Measurements from ENCODE around the gene SF3B5. TPM values are rescaled to one million over a fixed set of nuclear protein-coding genes. Genes with fewer than 3 reads are reported as not detected.
"Not testable (repeated sequence)": the region's sequence is repeated elsewhere in the genome, so short reads cannot be mapped to it uniquely, and the experiment has no call there.

Gene SF3B5
- total RNA-seq, 1 experiment from 2014 or later = 155 TPM

DNA sequence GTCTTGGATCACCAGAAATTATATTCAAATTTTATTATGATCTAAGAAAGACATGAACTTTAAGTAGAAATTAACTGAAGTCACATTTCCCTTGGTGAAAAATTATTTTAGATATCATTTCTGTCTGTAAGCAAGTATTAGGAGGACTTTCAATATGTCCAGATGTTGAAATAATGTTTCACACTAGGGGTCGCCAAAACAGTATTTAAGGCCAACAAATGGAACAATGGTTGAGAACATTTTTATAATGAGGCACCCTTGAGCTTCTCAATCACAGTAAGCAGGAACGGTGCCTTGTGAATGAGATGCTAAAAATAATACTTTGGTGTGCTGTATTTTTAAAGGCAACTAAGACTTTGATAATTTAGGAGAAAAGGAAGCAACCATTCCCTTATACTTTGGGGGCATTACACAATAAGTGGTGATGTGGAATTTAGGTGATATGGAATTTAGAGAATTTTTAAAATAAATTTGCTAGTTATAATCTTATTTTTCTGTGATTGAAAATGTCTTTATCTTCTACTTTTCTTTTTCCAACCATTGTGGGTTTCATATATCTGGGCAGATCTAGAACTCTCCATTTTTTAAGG lies 9.6 kb upstream of the SF3B5 start:
- peak; percentile 47 for DNase-seq (ENCODE audit: low spot score)

- DNase-seq (ENCODE audit: low spot score) = no peak
Observed at GRCh38 chr6:144104488-144104887, 9.1 kb upstream of the SF3B5 start.

DNA sequence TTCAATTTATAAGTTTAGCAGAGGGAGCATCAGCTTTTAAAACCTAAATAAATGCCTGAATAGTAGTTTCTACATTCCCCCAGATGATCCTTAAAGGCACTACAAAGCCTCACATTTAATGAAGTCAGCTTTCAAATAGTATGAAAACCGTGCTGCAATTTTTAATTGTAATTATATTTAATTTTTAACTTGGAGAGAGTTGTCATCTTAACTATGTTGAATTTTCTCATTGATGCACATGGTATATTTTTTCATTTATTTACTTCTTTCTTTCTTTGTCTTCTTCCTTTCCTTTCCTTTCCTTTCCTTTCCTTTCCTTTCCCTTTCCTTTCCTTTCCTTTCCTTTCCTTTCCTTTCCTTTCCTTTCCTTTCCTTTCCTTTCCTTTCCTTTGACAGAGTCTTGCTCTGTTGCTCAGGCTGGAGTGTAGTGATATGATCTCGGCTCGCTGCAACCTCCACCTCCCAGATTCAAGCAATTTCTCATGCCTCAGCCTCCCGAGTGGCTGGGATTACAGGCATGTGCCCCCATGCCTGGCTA lies 7.7 kb upstream of the SF3B5 start:
- no peak for DNase-seq (ENCODE audit: low spot score)

- DNase-seq (ENCODE audit: low spot score) = no peak
Observed at GRCh38 chr6:144098993-144099392, 3.6 kb upstream of the SF3B5 start.

DNA sequence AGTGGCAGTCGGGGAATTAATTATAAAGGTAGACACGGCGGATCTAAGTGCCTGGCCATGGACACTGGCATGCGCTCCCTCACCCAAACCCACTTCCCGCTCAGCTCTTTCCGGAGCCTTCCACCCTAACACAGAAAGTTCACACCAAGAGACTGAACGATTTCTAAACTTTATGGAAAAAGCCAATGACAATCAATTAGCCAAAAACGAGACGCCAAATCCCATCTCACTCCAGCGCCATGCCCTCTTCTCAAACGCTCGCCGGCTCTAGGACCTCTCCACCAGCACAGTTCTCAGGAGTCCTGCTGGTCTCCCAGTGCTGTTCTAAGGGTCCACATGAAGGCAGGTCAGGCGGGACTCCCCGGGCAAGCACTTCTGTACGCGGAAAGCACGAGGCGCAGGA lies 641 bp downstream of the SF3B5 start:
- no peak for DNase-seq (ENCODE audit: low spot score)

GRCh38 chr6:144093658-144094057 lies 1.7 kb downstream of the SF3B5 start:
- DNase-seq (ENCODE audit: low spot score) = no peak

DNA sequence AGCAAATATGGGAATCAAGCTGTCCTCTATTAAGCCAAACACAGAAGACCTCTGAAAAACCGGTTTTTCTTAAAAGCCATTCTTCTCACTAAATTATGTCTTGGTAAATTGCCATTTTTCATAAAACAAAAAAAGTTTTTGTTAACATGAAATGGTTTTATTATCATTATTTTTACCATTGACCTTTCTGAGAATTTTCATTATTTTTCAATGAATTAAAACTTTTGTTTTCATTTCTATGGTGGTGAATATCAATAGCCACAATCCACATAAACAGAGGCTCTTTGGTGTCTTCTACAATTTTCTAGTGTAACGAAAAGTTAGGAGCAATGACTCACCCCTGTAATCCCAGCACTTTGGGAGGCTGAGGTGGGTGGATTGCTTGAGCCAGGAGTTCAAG lies 2.1 kb downstream of the SF3B5 start:
- DNase-seq (ENCODE audit: low spot score) = no peak

- no peak for DNase-seq (ENCODE audit: low spot score)
Observed at GRCh38 chr6:144090384-144090783, 5.0 kb downstream of the SF3B5 start.

GRCh38 chr6:144087789-144088426 lies 7.5 kb downstream of the SF3B5 start:
- DNase-seq (ENCODE audit: low spot score) = no peak

DNA sequence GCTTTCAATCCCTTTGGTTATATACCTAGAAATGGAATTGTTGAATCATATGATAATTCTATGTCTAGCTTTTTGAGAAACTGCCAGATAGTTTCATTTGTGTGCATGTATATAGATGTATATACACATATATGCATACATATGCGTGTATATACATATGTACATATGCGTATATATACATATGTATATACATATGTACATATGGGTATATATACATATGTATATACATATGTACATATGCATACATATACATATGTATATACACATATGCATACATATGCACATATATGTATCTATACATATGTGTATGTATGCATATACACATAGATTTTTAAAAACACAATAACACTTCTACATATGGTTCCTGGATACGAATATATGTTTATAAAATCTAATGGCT lies 8.4 kb downstream of the SF3B5 start:
- no peak for DNase-seq (ENCODE audit: low spot score)

GRCh38 chr6:144083172-144083571 lies 12.2 kb downstream of the SF3B5 start:
- DNase-seq (ENCODE audit: low spot score) = no peak

- not testable (repeated sequence) for DNase-seq (ENCODE audit: low spot score)
Observed at GRCh38 chr6:144082412-144082811, 13.0 kb downstream of the SF3B5 start.

DNA sequence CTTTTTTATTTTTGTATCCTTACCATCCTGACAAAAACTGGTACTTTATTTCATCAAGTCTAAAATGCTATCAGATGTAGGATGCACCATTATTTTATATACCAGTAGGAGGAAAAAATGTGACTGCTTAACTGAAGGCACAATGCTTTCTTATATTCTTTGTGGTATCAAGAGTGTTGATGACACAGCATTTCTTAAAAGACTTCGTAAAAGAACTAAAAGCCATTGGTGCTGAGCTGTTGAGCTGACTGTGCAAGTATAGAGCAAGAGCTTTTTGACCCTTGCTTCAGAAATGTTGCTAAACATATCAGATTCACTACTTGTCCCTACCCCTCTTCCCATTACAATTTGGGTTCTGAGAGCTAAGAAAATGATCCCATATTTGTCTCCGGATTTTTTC lies 17.5 kb downstream of the SF3B5 start:
- DNase-seq (ENCODE audit: low spot score) = no peak

DNA sequence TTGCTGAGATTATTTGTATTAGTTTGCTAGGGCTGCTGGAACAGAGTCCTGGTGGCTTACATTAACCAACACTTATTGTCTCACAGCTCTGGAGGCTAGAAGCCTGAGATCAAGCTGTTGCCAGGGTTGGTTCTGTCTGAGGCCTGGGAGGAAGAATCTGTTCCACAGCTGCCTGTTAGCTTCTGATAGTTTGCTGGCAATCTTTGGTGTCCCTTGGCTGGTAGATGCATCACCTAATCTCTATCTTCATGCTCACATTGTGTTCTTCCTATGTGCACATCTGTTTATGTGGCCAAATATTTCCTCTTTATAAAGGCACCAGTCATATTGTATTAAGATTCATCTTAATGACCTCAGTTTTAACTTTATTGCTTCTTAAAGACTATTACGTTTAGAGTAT lies 19.5 kb downstream of the SF3B5 start:
- DNase-seq (ENCODE audit: low spot score) = no peak

- DNase-seq (ENCODE audit: low spot score) = no peak
Observed at GRCh38 chr6:144075187-144075586, 20.2 kb downstream of the SF3B5 start.

DNA sequence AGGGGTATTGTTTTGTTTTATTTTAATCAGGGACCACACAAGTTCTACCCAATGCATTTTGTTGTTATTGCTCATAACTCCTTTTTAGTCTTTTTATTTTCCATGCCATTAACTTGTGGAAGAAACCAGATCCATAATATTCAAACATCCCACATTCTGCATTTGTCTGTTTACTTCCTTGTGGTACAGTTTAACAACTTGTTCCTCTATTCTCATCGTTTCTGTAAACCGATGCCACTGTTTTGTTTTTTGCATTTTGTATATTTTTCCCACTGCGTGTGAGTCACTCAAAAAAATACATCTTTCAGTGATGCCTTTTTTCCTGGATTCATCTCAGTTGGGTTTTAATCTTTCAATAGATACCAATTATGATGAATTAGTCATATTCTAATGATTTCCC lies 22.3 kb downstream of the SF3B5 start:
- DNase-seq (ENCODE audit: low spot score) = no peak

DNA sequence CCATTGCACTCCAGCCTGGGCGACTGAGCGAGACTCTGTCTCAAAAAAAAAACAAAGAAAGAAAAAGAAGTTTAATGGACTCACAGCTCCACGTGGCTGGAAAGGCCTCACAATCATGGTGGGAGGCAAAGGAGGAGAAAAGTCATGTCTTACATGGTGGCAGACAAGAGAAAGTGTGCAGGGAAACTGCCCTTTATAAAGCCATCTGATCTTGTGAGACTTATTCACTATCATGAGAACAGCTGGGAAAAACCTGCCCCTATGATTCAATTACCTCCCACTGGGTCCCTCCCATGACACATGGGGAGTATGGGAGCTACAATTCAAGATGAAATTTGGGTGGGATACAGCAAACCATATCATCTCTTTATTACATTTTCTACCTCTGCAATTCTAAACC lies 25.9 kb downstream of the SF3B5 start:
- DNase-seq (ENCODE audit: low spot score) = no peak

GRCh38 chr6:144068794-144069193 lies 26.6 kb downstream of the SF3B5 start:
- no peak for DNase-seq (ENCODE audit: low spot score)

GRCh38 chr6:144066741-144067484 lies 28.5 kb downstream of the SF3B5 start:
- no peak for DNase-seq (ENCODE audit: low spot score)

- no peak for DNase-seq (ENCODE audit: low spot score)
Observed at GRCh38 chr6:144066255-144066654, 29.1 kb downstream of the SF3B5 start.

DNA sequence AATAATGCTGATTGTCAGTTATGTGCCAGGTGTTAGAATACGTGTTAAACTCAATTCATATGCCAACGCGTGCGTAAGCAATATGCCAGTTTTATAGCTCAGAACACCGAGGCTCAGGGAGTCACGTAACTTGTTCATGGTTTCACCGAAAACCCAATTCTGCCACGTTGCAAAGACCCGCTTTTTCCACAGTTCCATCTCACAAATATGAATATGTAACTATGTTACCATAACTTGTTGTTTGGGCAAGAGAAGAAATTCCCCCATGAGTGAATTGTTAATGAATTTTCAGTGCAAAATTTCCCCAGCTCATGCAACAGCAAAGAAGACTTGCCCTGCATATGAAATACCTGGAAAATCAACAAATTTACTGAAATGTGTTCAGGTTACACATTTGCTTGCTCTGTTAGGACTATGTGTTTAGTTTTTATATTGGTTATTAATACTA lies 30.1 kb downstream of the SF3B5 start:
- DNase-seq (ENCODE audit: low spot score) = no peak

GRCh38 chr6:144064402-144065212 lies 30.8 kb downstream of the SF3B5 start:
- DNase-seq (ENCODE audit: low spot score) = no peak

Measured in H4 (cell line).